SHP77 (cell line): Measurements from ENCODE around the gene TPD52L1.

Experiments used
- DNase-seq, 2 experiments: peaks; one replicate each; lab custom pipeline; 2025; lab: John Stamatoyannopoulos, UW

TPD52L1 gene

GRCh38 chr6:125236536-125237327, 83.2 kb downstream of the TPD52L1 start:
- no peak for DNase-seq

DNA sequence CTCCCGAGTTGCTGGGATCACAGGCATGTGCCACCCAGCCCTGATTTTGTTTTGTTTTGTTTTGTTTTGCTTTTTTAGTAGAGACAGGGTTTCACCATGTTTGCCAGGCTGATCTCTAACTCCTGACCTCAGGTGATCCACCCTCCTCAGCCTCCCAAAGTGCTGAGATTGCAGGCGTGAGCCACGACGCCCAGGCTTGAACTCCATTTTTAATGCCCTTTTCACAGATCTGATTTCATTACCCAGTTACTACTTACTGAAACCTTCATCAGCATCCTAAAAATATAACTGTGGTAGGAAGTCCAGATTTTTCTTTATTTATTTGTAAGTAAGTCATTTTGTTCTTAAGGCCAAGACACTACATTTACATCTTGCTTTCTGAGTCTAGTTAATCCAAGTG, 84.2 kb downstream of the TPD52L1 start:
- no peak for DNase-seq

DNA sequence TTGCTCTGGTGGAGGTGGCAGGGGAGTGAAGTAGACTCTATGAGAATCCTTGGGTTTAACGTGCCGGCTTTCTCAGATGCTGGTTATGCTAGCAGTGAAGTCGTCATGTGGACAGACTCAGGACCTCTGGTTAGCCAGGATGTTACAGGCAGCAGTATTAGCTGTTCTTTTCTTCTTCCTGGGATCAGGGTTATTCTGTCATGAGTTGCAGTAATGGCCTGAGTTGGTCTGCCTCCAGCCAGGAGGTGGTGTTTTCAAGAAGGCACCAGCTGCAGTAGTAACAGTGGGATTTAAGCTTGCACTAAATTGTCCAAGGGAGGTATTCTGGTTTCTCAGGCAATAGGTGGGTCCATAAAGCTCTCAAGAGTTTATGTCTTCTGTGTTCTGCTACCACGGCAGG, 91.5 kb downstream of the TPD52L1 start:
- no peak for DNase-seq

DNA sequence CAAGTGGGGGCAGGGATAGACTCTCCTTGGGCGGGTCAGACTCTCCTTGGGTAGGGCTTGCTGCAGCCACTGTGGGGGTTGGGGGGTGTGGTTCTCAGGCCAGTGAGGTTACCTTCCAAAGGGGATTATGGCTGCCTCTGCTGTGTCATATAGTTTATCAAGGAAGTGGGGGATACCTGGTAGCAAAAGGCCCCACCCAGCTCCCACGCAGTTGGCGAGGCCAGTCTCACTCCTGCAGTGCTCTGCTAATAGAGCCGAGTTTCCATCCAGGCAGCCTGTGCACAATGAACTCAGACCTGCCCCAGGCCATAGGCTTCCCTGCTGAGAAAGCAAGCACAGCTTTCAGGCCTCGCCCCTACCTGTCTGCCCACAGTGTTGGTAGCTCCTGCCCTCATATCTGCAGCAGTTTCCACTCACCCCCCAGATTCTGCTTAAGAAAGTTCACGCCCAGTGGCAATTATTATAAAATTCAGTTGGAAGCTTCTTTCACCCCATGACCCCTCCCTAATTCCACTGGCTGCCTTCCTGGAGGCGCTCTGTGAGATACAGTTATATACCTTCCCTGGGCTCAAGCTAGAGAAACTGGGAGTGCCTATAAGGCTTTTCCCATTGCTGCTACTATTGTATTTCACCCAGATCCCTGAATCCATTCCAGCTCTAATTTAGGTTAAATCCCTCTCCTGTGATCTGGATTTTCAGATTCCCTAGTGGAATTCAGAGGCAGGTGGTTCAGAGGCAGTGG, 92.1 kb downstream of the TPD52L1 start:
- DNase-seq = no peak

GRCh38 chr6:125246566-125246965, 93.0 kb downstream of the TPD52L1 start:
- DNase-seq = no peak

DNA sequence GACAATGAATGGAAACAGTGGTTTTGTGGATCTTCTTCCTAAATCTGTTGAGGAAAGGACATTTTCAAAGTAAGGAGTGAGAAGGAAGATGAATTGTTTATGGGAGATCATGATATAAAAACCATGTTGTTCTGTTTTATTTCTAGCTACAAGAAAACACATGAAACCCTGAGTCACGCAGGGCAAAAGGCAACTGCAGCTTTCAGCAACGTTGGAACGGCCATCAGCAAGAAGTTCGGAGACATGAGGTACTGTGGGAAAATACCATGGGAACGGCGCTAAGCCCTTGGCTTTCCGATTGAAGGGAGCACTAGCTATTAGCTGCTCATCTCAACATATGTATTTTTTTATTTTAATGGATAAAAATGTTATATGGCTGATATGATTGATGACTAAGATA, 94.6 kb downstream of the TPD52L1 start:
- DNase-seq = no peak

- no peak for DNase-seq
These were observed 96.9 kb downstream of the TPD52L1 start for GRCh38 chr6:125250511-125250910.

- no peak for DNase-seq
These were observed 98.1 kb downstream of the TPD52L1 start for GRCh38 chr6:125251516-125252220.

- DNase-seq = no peak
These were observed 99.3 kb downstream of the TPD52L1 start for GRCh38 chr6:125252891-125253290.

DNA sequence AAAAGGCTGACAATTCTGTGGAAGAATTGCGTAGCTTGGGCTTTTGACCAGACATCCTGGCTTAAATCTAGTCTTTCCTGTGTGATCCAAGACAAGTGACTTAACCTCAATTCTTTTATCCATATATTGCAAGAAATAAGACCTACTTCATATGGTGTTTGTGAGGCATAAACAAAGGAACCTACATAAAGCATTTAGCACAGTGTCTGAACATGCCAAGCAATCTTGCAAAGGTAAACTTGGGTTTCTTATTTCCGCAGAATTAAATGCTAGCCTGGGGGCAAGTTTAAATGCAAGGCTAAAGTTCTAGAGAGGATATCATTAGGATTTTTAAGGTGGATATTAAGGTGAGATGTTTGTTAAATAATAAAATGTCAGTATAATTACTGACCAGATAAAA, 100.3 kb downstream of the TPD52L1 start:
- no peak for DNase-seq

DNA sequence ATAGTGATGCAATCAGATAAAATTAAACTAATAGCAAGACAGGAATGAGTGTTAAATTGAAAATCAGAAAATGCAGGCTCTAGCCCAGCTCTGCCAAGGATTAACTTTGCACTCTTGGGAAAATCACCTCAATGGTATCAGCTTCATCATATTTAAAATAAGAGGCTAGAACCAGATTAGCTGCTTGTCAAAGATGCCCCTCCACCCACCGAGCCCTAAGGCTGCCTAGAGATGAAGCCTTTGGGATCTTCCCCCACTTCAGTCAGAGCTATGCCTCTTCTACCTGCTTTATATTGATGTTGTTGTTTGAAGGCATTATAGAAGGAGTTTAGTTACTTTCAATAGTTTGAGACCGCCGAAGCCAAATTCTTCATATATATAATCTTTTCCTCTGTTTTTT, 100.7 kb downstream of the TPD52L1 start:
- DNase-seq = no peak

DNA sequence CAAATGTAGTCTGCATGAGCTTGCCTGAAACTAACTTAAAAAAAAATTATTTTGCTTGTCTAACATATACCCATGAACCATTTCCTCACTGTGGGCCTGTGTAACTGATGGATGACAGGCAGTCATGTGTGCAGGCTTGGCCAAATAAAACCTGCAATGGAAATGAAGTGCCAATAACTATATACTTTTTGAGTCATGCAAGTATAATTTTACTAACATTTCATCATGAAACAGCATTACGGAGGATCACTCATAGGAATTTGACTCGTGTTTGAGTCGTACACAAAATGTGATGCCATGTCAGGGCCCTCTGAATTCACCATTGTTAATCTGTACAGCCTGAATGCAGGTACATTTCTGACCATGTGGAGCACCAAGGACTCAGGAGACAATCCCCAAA, 101.6 kb downstream of the TPD52L1 start:
- DNase-seq = no peak

GRCh38 chr6:125257351-125257750, 103.8 kb downstream of the TPD52L1 start:
- DNase-seq = no peak

- no peak for DNase-seq
These were observed 105.2 kb downstream of the TPD52L1 start for GRCh38 chr6:125258651-125259353.

DNA sequence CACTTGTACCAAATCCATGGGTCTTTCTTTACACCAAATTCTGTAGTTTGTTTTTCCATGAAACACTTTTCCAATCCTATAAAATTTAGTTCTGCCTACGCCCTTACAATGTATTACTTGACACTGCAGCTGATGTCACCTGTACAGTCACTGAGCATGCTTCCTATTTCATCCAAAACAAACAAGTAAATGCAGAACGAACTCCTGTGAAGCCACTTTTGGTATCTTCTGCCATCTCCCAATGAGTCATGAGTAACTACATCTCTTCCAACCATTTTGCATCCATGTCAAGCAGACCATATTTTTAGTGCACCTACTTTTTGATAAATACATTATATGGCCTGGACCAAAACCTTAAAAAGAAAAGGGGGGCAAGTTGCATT, 105.8 kb downstream of the TPD52L1 start:
- no peak for DNase-seq

GRCh38 chr6:125262016-125263013, 108.7 kb downstream of the TPD52L1 start:
- no peak for DNase-seq

- no peak for DNase-seq
These were observed 110.9 kb downstream of the TPD52L1 start for GRCh38 chr6:125264476-125264875.

DNA sequence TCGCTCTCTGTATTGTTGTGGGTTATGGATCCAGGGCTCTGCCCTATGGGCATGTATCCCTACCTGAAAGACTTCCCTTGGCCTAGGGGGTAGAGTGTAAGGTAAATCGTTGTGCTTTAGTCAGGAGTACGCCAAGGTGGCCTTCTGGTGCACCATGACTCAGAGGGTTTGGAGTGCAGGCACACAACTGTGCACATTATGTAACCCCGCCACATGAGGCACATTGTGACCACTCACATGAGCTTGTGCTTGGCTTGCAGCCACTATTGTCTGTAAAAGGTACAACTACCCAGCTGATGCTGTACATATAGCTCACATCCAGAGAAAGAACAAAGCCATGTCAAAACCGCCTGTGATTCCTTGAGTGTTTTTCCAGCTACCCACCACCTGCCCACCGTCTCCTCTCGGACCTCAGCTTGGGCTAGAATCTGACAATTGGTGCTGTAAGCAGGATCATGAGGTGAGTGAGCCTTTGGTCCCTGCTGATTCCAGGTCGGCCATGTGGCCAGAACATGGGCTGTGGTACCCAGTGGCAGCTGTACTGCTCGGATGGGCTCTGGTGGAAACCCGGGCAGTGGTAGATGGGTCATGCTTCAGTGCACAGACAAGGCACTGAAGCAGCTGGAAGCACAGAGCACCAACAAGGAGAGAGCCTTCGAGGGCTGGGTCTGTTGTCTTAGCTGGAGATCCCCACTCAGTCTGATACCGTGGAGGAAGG, 114.4 kb downstream of the TPD52L1 start:
- DNase-seq = peak in 1 of 2 experiments; percentile 18

- no peak for DNase-seq
These were observed 115.2 kb downstream of the TPD52L1 start for GRCh38 chr6:125268765-125269164.

DNA sequence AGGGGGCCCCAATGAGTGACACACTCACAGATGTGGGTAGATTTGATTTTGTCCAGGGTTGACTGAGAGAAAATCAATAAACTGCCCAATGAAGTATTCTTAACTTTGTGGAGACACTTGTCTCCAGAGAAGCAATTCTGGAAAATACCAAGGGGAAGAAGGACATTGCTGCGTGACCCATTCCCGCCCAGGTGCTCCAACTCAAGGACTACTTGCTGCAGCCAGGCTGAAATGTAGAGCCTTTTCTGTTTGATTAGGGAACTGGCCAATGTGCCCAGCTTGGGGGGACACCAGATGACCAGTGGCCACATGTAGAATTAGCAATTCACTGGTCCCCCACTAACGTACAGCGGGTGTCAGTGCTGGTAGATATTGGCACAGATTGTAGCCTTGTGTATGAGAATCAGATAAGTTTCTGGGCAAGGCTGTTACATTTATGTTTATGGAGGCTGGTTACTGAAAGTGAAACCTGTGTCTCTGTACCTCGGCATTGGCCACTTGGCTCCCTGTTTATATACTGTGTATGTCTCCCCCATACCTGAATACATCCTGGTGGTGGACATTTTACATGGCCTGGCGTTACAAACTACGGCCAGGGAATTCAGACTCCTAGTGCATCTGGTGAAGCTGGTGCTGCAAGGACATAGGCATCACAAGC, 115.9 kb downstream of the TPD52L1 start:
- no peak for DNase-seq
